HG02623 (cell line): Measurements from ENCODE around the gene SERPINE2.
A peak's percentile ranks its signal among the peaks of the same experiment; 100 is the strongest.

Source experiments
- ATAC-seq: cut with Tn5 transposase; IDR thresholded peaks from one replicate; pipeline ENCODE4 v1.9.1; 2021; ENCODE audit warnings: moderate library complexity; ENCODE audit not compliant: unreplicated experiment

The SERPINE2 gene

GRCh38 chr2:223944166-223944702, 94.9 kb downstream of the SERPINE2 start:
- no peak for ATAC-seq

DNA sequence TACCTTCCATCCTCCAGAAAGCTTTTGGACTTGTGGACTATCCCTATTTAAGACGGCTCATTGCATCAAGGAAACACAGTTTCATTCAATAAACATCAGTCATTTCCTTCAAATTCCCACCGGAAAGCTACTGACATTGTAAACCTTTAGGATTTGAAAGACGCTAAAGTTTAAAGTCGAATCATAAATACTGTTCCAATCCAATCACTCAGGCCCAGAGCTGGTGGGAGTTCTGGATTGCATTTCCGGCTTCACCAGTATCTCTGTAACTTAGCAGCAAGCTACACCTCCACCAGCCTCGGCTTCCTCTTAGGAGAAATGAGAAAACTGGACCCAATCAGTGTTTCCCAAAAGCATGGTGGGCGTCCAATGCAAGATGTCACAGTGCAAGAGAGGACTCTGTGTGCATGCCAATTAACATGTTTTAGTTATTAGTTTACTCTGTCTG, 95.5 kb downstream of the SERPINE2 start:
- ATAC-seq, result no peak

DNA sequence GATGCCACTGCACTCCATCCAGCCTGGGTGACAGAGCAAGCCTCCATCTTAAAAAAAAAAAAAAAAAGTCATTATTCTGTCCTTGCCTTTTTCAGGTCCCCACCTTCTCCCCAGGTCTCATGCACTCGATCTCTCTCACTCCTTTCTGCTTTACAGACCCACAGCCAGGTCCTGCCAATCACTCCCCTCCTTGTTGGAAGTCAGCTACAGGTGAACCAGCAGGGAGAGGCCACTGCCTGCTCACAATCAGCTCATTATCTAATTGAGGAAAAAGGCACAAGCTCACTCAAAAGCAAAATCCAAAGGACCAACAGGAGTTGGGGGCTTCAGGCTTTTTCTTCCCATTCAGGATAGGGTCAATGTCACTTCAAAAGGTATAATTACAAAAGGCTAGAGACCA, 96.0 kb downstream of the SERPINE2 start:
- no peak for ATAC-seq

- ATAC-seq, result peak; percentile 63
Measured at GRCh38 chr2:223941579-223942277, 97.4 kb downstream of the SERPINE2 start.

DNA sequence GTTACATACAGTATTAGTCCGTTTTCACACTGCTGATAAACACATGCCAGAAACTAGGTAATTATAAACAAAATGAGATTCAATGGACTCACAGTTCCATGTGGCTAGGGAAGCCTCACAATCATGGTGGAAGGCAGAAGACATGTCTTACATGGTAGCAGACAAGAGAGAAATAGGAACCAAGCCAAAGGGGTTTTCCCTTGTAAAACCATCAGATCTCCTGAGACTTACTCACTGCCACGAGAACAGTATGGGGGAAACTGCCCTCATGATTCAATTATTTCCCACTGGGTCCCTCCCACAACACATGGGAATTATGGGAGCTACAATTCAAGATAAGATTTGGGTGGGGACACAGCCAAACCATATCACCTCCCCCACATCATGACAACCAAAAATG, 99.6 kb downstream of the SERPINE2 start:
- peak; percentile 28 for ATAC-seq

DNA sequence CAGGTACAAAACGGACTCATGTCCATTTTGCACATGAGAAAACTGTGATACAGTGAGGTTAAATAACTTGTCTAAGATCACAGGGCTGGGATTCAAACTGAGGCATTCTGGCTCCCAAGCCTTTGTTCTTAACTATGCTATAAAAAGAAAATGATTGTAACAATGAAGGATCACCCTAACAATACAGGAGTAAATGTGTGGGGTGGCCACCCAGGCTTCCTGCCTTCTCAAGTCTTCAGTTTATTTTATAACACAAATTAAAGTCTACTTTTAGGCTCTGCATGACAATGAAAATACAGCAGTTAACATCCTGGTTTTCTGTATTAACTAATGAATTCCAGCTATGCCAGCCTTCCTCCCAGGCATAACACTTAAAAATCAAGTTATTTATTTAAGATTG, 101.6 kb downstream of the SERPINE2 start:
- ATAC-seq, result no peak

DNA sequence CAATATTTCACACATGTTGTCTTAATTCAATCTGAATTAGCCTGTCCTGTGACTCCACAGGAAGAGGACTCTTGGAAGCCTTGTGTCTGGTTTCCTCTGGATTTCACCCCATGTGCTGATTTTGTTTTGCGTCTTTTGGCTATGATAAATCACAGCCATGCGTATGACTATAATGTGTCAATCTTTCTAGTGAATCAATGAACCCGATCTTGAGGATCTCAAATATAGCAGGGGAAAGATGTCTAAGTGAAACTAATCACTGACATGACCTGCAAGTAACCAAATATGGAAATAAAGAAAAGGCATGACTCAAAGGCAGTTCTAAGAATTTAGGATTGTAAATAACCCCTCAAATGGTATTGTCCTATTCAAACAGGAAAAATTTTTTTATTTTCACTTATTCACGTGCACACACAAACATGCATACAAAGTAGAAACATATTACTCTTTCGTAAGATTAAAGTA, 102.2 kb downstream of the SERPINE2 start:
- no peak for ATAC-seq

- no peak for ATAC-seq
Measured at GRCh38 chr2:223935459-223936125, 103.5 kb downstream of the SERPINE2 start.

- no peak for ATAC-seq
Measured at GRCh38 chr2:223934870-223935269, 104.2 kb downstream of the SERPINE2 start.

DNA sequence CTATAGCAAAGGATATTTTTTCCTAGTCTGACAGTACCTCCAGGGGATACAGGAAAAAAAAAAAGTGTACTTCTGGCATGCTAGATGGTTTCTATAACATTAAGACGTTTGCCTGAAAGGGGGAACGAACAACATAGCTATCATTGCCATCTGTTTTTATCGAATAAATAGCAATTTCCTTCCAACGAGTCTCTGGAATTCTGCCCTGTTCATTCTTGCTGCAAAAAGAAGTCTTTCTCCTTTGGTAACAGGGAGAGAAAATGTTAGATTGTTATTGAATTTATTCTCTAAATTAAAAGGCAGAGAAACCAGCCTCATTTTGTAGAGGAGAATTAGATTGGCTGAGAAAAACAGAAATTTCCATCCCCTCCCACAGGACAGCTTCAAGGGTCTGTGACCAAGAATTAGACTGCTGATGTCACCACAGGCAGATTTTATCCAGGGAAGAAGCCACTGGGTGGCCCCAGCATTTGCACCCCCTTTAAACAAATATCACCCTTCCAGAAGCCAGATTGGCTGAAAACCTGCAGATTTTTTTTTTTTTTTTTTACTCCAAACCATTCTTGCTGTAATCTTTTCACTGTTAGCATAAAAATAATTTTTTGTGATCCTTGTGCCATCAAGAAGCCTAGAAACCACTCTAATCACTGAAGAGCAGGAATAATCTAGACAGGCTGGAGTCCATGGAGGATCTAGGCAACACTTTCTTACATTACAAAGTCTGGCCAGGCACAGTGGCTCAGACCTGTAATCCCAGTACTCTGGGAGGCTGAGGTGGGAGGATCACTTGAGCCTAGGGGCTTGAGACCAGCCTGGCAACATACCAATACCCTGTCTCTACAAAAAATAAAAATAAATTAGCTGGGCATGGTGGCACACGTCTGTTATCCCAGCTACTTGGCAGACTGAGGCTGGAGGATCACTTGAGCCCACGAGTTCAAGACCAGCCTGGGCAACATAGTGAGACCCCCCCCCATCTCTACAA, 106.0 kb downstream of the SERPINE2 start:
- no peak for ATAC-seq

DNA sequence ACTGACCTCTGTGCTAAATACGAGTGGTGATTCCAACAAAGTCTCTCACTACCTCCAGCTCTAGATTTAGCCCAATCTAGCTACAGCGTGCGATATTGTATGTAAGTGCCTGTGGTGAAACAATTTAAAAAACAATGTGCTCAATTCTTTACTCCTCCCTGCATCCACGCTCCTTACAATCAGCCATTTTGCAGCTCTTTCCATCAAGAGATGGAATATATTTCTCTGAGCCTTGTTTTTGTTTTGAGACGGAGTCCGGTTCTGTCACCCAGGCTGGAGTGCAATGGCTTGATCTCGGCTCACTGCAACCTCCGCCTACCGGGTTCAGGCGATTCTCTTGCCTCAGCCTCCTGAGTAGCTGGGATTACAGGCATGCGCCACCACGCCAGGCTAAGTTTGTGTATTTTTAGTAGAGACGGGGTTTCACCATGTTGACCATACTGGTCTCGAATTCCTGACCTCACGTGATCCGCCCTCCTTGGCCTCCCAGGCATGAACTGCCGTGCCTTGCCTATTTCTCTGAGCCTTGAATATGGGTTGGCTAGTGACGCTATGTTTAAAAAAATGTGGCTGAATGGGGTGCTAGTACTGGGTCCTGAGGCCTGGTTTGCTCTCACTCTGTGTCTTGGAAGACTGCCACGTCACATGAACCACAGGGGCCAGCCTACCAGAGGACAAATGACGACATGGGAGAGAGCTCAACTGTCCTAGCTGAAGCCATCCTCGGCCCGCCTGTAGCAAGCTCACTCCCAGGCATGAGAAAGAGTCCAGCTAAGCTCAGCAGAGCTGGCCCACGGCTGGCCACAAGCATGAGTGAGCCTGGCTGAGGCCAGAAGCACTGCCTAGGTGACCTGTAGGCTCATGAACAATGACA, 108.7 kb downstream of the SERPINE2 start:
- ATAC-seq, result no peak

DNA sequence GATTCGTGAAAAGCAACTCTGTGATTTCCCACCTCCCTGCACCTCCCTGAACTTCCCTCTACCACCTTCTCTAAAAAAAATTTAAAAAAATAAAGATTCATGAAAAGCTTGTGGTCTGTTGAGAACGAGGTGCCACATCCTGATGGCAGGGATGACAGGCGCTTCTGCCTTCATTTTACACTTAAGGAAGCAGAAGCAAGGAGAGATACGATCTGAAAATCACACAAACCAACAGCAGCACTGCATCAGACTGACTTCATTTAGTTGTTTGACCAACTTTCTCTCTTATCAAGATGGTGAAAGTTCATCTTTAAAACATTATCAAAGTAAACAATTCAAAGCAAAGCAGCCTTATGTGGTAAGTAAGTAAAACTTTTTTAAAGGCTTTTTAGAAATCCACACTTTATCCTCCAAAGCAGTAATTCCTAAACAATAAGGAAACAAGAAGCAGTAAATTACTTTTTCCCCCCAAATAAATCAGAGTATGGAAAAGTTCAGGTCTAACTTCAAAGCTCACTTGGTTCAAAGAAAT, 109.4 kb downstream of the SERPINE2 start:
- ATAC-seq, result no peak

- no peak for ATAC-seq
Measured at GRCh38 chr2:223928113-223929006, 110.7 kb downstream of the SERPINE2 start.

DNA sequence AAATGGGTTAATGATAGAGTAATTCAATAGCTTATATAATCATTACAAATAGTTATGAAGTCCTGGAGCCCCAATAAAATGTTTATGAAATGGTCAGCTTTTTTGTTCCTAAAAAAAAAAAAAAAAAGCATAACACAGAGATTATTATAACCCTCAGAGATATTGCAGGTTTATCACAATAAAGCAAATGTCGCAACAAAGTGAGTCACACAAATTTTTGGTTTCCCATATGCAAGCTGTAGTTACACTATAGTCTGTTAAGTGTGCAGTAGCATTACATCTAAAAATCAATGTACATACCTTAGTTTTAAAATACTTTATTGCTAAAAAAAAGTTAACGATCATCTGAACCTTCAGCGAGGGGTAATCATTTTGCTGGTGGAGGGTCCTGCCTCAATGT, 114.0 kb downstream of the SERPINE2 start:
- no peak for ATAC-seq
